HepG2 (cell line): Measurements from ENCODE around the gene HSD11B2. TPM values are rescaled to one million over a fixed set of nuclear protein-coding genes. Genes with fewer than 3 reads are reported as not detected.

ENCODE experiments used
- ARNT ChIP-seq: fragments of 450-650 bp; IDR thresholded peaks from 2 replicates; pipeline ENCODE4 v1.6.1; 2017
- HDAC6 ChIP-seq: fragments of 200-600 bp; sonication (generic); IDR thresholded peaks from 2 replicates; pipeline ENCODE4 v1.7.0; 2017; ENCODE audit warnings: mild to moderate bottlenecking, antibody characterized with exemption, low read length, low read depth
- MAFK ChIP-seq, 2 experiments: IDR thresholded peaks in 1 of 2; conservative IDR thresholded peaks in 1 of 2; 2 replicates each; pipeline ENCODE4 v1.6.1; 2011; ENCODE audit warnings: improper control_type of control experiment in 2 of 2, low read length in 2 of 2
- RERE ChIP-seq: IDR thresholded peaks from 2 replicates; pipeline ENCODE4 v1.6.1; 2016; ENCODE audit warnings: low read depth, missing genetic modification reagents, missing compliant biosample characterization
- ZNF205 ChIP-seq: IDR thresholded peaks from 2 replicates; pipeline ENCODE4 v1.6.1; 2018; ENCODE audit warnings: missing biosample characterization, missing genetic modification reagents
- polyA plus RNA-seq, 8 experiments: library from polyadenylated mRNA; depleted of rRNA in 3 of 8; stranded (reverse) in 7 of 8; unstranded in 1 of 8; fragments of >200 nt; fragmentation: Illumina TruSeq in 4 of 8; extraction: Trizol in 4 of 8; gene quantifications; 2 replicates each; pipeline versions ENCODE4 v1.2.1 to v1.2.3, GENCODE V29; 2011 to 2016; ENCODE audit warnings: low read depth in 4 of 8, missing spikeins in 1 of 8, mixed read lengths in 1 of 8; ENCODE audit not compliant: insufficient read depth in 1 of 8
- total RNA-seq, 5 experiments: library from RNA; depleted of rRNA; stranded (reverse); fragments of >200 nt; fragmentation: Illumina TruSeq; extraction: Trizol; gene quantifications; 2 replicates each; pipeline ENCODE4 v1.2.3, GENCODE V29; 2016; ENCODE audit warnings: low read depth in 1 of 5
- TF ChIP-seq, protein P1 (sequence below): sonication (generic); formaldehyde crosslinking; conservative IDR thresholded peaks from 2 replicates; pipeline ENCODE4 v1.4.0; 2020; ENCODE audit warnings: missing genetic modification reagents

The HSD11B2 gene
- total and polyA plus RNA-seq, 2 of the 13 experiments (the other 11 are each of a cell fraction or from before 2014, with no cell fraction given) = 8.9 to 13.6 TPM

DNA sequence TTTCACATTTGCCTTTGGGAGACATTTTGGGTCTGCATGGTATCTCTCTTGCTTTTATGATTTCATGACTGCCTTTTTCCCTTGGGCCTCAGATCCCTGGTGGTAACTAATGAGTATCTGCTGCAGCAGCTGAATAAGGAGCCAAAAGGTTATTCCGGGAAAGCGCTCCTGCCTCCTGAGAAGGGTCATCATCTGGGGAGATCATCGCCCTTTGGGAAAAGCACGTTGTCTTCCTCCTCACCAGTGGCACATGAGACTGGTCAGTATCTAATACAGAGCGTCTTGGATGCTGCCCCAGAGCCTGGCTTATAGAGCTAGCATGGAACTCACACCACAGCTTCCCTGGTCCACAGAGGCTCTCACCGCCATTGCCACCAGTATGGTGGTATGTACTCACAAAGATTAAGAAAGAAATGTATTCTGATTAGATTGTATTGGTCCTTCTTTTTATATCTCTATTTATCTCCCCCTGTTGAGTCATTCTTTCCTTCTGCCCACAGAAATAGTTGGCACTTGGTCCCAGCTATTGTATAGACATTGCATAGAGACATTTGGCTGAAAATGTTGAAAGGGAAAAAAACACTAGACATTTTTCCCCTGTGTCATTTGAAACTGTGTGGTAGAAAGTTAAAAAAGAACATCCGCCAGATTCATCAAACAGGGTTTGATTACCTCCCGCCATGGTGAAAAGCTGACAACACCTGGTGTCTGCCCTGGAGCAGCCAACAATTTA is 46.0 kb upstream of the HSD11B2 start (continued):
- TF ChIP-seq RERE (CRISPR knock-in tag) (no peak), HDAC6 (no peak), ZNF205 (no peak), ARNT (no peak), MAFK (conservative IDR thresholded peaks at IDR 0.05 in 1 of 2, IDR thresholded peaks at IDR 0.05 in 1 of 2; ENCODE audit: low read length in 2 of 2) (no peak)
- TF ChIP-seq, protein P1, sequence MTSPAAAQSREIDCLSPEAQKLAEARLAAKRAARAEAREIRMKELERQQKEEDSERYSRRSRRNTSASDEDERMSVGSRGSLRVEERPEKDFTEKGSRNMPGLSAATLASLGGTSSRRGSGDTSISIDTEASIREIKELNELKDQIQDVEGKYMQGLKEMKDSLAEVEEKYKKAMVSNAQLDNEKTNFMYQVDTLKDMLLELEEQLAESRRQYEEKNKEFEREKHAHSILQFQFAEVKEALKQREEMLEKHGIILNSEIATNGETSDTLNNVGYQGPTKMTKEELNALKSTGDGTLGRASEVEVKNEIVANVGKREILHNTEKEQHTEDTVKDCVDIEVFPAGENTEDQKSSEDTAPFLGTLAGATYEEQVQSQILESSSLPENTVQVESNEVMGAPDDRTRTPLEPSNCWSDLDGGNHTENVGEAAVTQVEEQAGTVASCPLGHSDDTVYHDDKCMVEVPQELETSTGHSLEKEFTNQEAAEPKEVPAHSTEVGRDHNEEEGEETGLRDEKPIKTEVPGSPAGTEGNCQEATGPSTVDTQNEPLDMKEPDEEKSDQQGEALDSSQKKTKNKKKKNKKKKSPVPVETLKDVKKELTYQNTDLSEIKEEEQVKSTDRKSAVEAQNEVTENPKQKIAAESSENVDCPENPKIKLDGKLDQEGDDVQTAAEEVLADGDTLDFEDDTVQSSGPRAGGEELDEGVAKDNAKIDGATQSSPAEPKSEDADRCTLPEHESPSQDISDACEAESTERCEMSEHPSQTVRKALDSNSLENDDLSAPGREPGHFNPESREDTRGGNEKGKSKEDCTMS (CRISPR knock-in tag) = no peak
